GM12892 (cell line): ENCODE results near the gene OR4A15. TPM values are rescaled to one million over a fixed set of nuclear protein-coding genes. Genes with fewer than 3 reads are reported as not detected.

Experiments used
- DNase-seq: peaks from one replicate; pipeline ENCODE4 v3.0.0; 2011; ENCODE audit not compliant: insufficient read length
- FAIRE-seq: peaks from 2 replicates; lab custom pipeline; 2011; peaks lifted over from hg19 to GRCh38; lab: Jason Lieb, UNC
- POLR2A ChIP-seq: IDR thresholded peaks from 2 replicates; pipeline ENCODE4 v1.6.1; 2011; ENCODE audit warnings: low read depth, low read length, control low read depth
- POLR2AphosphoS5 ChIP-seq: IDR thresholded peaks from 2 replicates; pipeline ENCODE4 v1.6.1; 2011; ENCODE audit warnings: low read depth, low read length, control low read depth
- TAF1 ChIP-seq: IDR thresholded peaks from 2 replicates; pipeline ENCODE4 v1.6.1; 2011; ENCODE audit warnings: low read depth, mild to moderate bottlenecking, control low read depth, low read length, borderline replicate concordance
- polyA plus RNA-seq: library from polyadenylated mRNA; unstranded; fragments of >200 nt; gene quantifications from one replicate; pipeline ENCODE4 v1.2.1, GENCODE V29; 2012; ENCODE audit warnings: missing spikeins, inconsistent platforms; ENCODE audit not compliant: missing spikeins

Gene OR4A15
- not detected for polyA plus RNA-seq

DNA sequence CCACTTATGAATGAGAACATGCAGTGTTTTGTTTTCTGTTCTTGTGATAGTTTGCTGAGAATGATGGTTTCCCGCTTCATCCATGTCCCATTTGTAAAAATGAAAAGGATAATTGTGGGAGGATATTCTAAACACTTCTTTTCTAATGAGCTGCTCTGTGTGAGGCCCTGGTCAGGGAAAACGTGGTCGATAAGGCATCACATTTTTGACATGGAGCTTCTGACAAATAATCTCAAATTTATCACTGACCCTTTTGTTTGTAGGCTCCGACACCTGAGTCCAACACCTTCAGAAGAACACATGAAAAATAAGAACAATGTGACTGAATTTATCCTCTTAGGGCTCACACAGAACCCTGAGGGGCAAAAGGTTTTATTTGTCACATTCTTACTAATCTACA is at the start of gene OR4A15:
OR4A15 (plus strand) TSS at position 301 of the 400 bp plus-strand sequence; CDS start at position 301, 0 bp downstream.
- FAIRE-seq, result no peak

DNA sequence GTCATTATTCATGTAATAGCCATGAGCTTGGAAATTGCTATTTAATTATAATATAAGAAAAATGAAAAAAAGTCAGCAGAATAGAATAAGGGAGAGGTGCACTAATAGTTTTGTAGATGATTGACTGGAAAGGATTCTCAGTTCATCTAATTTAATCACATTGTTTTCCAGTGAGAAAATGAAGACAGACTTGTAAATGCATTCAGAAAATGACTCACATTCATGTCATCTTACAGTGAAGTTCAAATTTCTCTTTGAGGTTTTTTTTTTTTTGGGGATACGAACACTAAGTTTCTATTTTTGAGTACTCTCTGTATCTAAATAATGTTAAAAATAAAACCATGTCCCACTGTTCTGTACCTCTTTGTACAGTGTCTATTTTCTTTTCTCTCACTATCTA is 43.3 kb upstream of the OR4A15 start:
- FAIRE-seq (no peak), DNase-seq (no peak)
- TF ChIP-seq TAF1 (no peak), POLR2A (no peak), POLR2AphosphoS5 (no peak)

More for the DNA sequence above, at the start of gene OR4A15:
- DNase-seq, result no peak
- TF ChIP-seq POLR2AphosphoS5 (no peak), TAF1 (no peak), POLR2A (no peak)

DNA sequence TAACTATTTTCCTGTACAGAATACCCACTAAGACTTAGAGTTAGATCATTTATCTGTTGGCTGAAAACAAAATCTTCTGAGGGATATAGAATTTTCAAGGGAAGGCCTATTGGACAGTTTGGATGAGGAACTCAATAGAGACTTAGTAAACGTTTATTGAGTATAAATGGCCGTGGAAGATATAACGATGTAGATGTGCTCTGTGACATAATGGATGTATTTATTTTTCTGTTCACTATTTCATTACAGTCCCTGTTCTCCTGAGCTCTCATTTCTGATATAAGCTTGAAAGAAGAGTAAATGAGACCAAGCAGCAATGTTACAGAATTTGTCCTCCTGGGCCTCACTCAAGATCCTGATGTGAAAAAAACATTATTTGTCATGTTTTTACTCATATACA is 24.9 kb upstream of the OR4A15 start, which contains the start of gene OR4A16:
OR4A16 (plus strand) TSS at position 301 of the 400 bp plus-strand sequence; CDS start at position 301, 0 bp downstream.
- DNase-seq (no peak), FAIRE-seq (no peak)
- TF ChIP-seq POLR2A, result no peak
- no peak for TF ChIP-seq TAF1
- TF ChIP-seq POLR2AphosphoS5, result no peak

DNA sequence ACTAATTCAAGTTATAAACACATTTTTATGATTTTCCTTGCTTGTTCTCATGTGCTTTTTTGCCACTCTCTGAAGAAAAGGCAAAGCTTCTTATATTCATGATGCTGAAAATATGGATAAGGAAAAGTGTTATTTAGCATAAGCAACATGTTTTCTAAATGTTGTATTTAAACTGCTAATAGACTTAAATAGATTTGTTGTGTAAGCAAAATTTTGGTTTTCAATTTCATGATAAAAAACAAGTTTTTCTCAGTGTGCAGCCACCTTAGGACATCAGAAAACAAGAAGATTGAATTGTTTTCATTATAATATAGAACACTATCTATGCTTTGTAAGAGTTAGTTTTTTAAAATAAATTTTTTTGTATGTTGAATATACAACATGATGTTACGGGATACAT is 22.5 kb upstream of the OR4A15 start:
- TF ChIP-seq POLR2A, result no peak
- no peak for TF ChIP-seq TAF1
- no peak for TF ChIP-seq POLR2AphosphoS5
- DNase-seq (no peak), FAIRE-seq (no peak)

DNA sequence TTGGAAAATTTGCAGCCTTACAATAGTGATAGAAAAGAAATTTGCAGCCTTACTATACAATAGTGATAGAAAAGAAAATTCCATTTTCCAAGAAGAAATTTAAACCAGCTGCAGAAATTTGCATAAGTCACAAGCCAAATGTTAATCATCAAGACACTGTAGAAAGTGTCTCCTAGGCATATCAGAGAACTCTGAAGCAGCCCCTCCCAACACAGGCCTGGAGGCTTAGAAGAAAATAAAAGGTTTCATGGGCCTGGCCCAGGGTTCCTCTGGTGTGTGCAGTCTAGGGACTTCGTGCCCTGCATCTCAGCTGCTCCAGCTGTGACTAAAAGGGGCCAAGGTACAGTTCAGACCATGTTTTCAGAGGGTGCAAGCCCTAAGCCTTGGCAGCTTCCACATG is 18.7 kb upstream of the OR4A15 start:
- FAIRE-seq (no peak), DNase-seq (no peak)
- TF ChIP-seq TAF1, result no peak
- TF ChIP-seq POLR2AphosphoS5, result no peak
- TF ChIP-seq POLR2A, result no peak

DNA sequence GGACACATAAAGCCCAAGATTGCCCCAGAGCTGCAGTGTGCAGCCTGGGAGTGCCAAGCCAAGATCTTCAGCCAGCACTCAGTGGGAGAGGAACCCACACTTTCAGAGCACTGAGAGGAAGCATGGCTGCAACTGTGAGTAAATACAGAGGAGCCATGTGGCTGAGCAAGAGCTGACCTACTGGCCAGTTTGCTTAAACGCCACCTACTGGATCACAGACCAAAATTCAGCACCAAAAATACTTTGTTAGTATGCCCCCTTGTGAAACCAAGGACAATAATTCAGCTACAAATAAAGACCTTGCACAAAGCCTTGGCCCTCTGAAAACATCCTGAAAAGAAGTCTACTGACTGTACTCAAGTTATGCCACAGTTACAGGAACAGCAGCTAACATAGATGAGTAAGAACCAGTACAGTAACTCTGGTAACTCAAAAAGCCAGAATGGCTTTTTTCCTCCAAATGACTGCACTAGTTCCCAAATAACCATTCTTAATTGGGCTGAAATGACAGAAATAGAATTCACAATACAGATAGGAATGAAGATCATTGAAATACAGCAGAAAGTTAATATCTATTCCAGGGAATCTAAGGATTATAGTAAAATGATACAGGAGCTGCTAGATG is 10.1 kb upstream of the OR4A15 start:
- TF ChIP-seq TAF1 (no peak), POLR2A (no peak), POLR2AphosphoS5 (no peak)
- FAIRE-seq, result no peak
- no peak for DNase-seq

DNA sequence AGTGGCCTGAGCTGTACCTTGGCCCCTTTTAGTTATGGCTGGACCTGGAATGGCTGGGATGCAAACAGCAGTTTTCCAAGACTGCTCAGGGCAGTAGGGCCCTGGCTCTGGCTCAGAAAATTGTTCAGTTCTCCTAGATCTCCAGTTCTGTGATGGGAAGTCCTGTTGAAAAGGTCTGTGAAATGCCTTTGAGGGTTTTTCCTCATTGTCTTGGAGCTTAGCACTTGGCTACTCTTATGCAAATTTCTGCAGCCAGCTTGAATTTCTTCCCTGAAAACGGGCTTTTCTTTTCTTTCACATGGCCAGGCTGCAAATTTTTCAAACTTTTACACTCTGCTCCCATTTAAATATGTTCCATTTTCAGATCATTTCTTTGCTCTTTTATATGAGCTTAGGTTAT is 33.2 kb downstream of the OR4A15 start:
- FAIRE-seq (no peak), DNase-seq (no peak)
- TF ChIP-seq POLR2AphosphoS5 (no peak), TAF1 (no peak), POLR2A (no peak)
